ENCODE results near the gene ST3GAL3.

The ST3GAL3 gene

DNA sequence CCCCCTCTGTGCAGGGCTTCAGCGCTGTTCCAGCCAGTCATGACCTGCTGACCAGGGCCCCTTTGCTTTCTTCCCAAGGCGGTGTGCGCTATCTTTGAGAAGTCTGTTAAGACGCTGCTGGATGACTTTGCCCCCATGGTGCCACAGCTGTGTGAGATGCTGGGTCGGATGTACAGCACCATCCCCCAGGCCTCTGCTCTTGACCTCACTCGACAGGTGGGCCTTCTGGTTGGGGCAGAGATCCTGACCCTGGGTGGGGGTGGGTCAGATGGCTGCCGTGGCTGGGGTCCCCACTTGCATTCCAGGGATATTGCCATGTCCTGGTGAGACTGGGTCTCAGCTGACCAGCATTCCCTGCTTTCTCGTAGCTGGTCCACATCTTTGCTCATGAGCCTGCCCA lies 253.5 kb downstream of the ST3GAL3 start:
- Histone ChIP-seq H3K27ac (ENCODE audit: extremely low read depth, low read depth, low read length) (no peak overlapping the region), H3K4me1 (ENCODE audit: control insufficient read depth, insufficient read depth, low read length) (no peaks in the 10 kb centered on the region), H3K9me3 (ENCODE audit: control insufficient read depth, insufficient read depth, low read depth, low read length) (no peaks in the 10 kb centered on the region), H3K36me3 (ENCODE audit: control insufficient read depth in 2 of 2, insufficient read depth in 1 of 2, low read length in 2 of 2) (peaks cover 0 to 100% of the 10 kb centered on the region in 2 experiments; a peak in 1 of 3 replicates), H3K4me3 (ENCODE audit: low read depth, low read length) (no peak overlapping the region)
- CTCF ChIA-PET: no interaction called here
- TF ChIP-seq SCRT2 (tag by site-specific recombination; IDR thresholded peaks at IDR 0.05): peak; percentile 76
- no peak for TF ChIP-seq ZNF37A (tag by site-specific recombination; IDR thresholded peaks at IDR 0.05)
- no peak for TF ChIP-seq ZBTB21 (tag by site-specific recombination; IDR thresholded peaks at IDR 0.05)
- TF ChIP-seq ZNF10 (tag by site-specific recombination; IDR thresholded peaks at IDR 0.05): no peak
- no peak for TF ChIP-seq ZNF366 (tag by site-specific recombination; conservative IDR thresholded peaks at IDR 0.05)
- POLR2A ChIA-PET: no interaction called here

DNA sequence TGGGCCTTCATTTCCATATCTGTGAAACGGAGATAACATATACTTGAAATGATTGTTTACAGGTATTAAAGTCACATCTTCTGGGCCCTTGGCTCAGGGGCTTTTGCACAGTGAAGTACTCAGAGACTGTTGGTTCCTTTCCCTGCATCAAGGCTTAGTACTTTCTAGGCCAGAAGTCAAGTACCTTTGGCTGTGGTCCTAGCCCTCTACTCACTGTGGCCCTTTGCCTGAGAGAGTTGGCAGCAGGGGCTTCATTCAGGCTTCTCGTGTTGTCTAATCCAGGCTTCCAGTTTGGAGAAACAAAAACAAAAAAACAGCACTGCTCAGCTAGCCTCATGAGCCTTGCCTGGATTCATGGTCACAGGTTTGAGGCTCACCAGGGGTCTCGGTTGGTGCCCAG lies 254.4 kb downstream of the ST3GAL3 start:
- ChIA-PET POLR2A (no interaction called here), CTCF (no interaction called here)
- H3K9me3 ChIP-seq (ENCODE audit: control insufficient read depth, insufficient read depth, low read depth, low read length): no peaks in the 10 kb centered on the region
- no peak overlapping the region for H3K27ac ChIP-seq (ENCODE audit: extremely low read depth, low read depth, low read length)
- H3K4me1 ChIP-seq (ENCODE audit: control insufficient read depth, insufficient read depth, low read length): no peaks in the 10 kb centered on the region
- H3K4me3 ChIP-seq (ENCODE audit: low read depth, low read length): no peak overlapping the region
- peaks cover 0 to 100% of the 10 kb centered on the region in 2 experiments; a peak in 1 of 3 replicates for H3K36me3 ChIP-seq (ENCODE audit: control insufficient read depth in 2 of 2, insufficient read depth in 1 of 2, low read length in 2 of 2)
- TF ChIP-seq ZNF777 (tag by site-specific recombination; IDR thresholded peaks at IDR 0.05; ENCODE audit: borderline replicate concordance): no peak
- no peak for TF ChIP-seq ZNF561 (tag by site-specific recombination; IDR thresholded peaks at IDR 0.05; ENCODE audit: borderline replicate concordance)
- TF ChIP-seq ZNF626 (tag by site-specific recombination; IDR thresholded peaks at IDR 0.05): no peak
- no peak for TF ChIP-seq ZNF155 (tag by site-specific recombination; IDR thresholded peaks at IDR 0.05)
- TF ChIP-seq ZNF529 (tag by site-specific recombination; IDR thresholded peaks at IDR 0.05; ENCODE audit: insufficient replicate concordance): no peak
- TF ChIP-seq IKZF3 (tag by site-specific recombination; IDR thresholded peaks at IDR 0.05): no peak
- TF ChIP-seq, protein P1, sequence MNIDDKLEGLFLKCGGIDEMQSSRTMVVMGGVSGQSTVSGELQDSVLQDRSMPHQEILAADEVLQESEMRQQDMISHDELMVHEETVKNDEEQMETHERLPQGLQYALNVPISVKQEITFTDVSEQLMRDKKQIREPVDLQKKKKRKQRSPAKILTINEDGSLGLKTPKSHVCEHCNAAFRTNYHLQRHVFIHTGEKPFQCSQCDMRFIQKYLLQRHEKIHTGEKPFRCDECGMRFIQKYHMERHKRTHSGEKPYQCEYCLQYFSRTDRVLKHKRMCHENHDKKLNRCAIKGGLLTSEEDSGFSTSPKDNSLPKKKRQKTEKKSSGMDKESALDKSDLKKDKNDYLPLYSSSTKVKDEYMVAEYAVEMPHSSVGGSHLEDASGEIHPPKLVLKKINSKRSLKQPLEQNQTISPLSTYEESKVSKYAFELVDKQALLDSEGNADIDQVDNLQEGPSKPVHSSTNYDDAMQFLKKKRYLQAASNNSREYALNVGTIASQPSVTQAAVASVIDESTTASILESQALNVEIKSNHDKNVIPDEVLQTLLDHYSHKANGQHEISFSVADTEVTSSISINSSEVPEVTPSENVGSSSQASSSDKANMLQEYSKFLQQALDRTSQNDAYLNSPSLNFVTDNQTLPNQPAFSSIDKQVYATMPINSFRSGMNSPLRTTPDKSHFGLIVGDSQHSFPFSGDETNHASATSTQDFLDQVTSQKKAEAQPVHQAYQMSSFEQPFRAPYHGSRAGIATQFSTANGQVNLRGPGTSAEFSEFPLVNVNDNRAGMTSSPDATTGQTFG (tag by site-specific recombination; IDR thresholded peaks at IDR 0.05; ENCODE audit: borderline replicate concordance): no peak
- TF ChIP-seq ZNF837 (tag by site-specific recombination; IDR thresholded peaks at IDR 0.05): no peak
- TF ChIP-seq ZNF423 (tag by site-specific recombination; IDR thresholded peaks at IDR 0.05): no peak
- no peak for TF ChIP-seq ZNF558 (tag by site-specific recombination; IDR thresholded peaks at IDR 0.05)
- TF ChIP-seq ZNF214 (tag by site-specific recombination; IDR thresholded peaks at IDR 0.05; ENCODE audit: borderline replicate concordance): no peak
- TF ChIP-seq ZNF404 (tag by site-specific recombination; IDR thresholded peaks at IDR 0.05): no peak
- no peak for TF ChIP-seq ZNF830 (tag by site-specific recombination; IDR thresholded peaks at IDR 0.05; ENCODE audit: low read depth)
- TF ChIP-seq ZNF2 (tag by site-specific recombination; IDR thresholded peaks at IDR 0.05): no peak
- TF ChIP-seq KLF10 (tag by site-specific recombination; IDR thresholded peaks at IDR 0.05): no peak

DNA sequence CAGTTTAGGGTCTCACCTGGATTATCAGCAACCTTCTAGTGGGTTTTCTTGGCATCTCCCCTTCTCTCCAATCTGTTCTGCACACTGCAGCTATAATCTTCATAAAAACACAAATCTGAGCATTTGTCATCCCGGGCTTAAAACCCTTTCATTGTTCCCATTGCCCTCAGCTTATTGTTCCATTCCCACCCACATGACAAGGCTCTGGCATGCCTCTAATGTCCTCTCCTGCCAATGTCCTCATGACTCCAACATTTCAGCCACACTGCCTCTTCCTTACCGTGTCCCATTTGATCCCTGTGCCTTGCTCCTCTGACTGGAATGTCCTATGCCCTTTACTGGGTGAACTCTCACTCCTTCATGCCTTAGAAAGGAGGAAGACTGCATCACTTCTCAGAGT lies 255.0 kb downstream of the ST3GAL3 start:
- CTCF ChIA-PET: no interaction called here
- Histone ChIP-seq H3K9me3 (ENCODE audit: control insufficient read depth, insufficient read depth, low read depth, low read length) (no peaks in the 10 kb centered on the region), H3K36me3 (ENCODE audit: control insufficient read depth in 2 of 2, insufficient read depth in 1 of 2, low read length in 2 of 2) (peaks cover 0 to 100% of the 10 kb centered on the region in 2 experiments; a peak in 1 of 3 replicates), H3K4me3 (ENCODE audit: low read depth, low read length) (no peak overlapping the region), H3K27ac (ENCODE audit: extremely low read depth, low read depth, low read length) (no peak overlapping the region), H3K4me1 (ENCODE audit: control insufficient read depth, insufficient read depth, low read length) (no peaks in the 10 kb centered on the region)
- POLR2A ChIA-PET: no interaction called here
- no peak for TF ChIP-seq ZNF211 (tag by site-specific recombination; IDR thresholded peaks at IDR 0.05; ENCODE audit: low read depth)
- TF ChIP-seq, protein P2, sequence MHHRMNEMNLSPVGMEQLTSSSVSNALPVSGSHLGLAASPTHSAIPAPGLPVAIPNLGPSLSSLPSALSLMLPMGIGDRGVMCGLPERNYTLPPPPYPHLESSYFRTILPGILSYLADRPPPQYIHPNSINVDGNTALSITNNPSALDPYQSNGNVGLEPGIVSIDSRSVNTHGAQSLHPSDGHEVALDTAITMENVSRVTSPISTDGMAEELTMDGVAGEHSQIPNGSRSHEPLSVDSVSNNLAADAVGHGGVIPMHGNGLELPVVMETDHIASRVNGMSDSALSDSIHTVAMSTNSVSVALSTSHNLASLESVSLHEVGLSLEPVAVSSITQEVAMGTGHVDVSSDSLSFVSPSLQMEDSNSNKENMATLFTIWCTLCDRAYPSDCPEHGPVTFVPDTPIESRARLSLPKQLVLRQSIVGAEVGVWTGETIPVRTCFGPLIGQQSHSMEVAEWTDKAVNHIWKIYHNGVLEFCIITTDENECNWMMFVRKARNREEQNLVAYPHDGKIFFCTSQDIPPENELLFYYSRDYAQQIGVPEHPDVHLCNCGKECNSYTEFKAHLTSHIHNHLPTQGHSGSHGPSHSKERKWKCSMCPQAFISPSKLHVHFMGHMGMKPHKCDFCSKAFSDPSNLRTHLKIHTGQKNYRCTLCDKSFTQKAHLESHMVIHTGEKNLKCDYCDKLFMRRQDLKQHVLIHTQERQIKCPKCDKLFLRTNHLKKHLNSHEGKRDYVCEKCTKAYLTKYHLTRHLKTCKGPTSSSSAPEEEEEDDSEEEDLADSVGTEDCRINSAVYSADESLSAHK (tag by site-specific recombination; IDR thresholded peaks at IDR 0.05): no peak
- no peak for TF ChIP-seq ZNF292 (tag by site-specific recombination; IDR thresholded peaks at IDR 0.05; ENCODE audit: borderline replicate concordance, low read depth)
- TF ChIP-seq, protein P3, sequence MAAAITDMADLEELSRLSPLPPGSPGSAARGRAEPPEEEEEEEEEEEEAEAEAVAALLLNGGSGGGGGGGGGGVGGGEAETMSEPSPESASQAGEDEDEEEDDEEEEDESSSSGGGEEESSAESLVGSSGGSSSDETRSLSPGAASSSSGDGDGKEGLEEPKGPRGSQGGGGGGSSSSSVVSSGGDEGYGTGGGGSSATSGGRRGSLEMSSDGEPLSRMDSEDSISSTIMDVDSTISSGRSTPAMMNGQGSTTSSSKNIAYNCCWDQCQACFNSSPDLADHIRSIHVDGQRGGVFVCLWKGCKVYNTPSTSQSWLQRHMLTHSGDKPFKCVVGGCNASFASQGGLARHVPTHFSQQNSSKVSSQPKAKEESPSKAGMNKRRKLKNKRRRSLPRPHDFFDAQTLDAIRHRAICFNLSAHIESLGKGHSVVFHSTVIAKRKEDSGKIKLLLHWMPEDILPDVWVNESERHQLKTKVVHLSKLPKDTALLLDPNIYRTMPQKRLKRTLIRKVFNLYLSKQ (tag by site-specific recombination; IDR thresholded peaks at IDR 0.05; ENCODE audit: borderline replicate concordance): no peak
- TF ChIP-seq, protein P4, sequence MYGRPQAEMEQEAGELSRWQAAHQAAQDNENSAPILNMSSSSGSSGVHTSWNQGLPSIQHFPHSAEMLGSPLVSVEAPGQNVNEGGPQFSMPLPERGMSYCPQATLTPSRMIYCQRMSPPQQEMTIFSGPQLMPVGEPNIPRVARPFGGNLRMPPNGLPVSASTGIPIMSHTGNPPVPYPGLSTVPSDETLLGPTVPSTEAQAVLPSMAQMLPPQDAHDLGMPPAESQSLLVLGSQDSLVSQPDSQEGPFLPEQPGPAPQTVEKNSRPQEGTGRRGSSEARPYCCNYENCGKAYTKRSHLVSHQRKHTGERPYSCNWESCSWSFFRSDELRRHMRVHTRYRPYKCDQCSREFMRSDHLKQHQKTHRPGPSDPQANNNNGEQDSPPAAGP (tag by site-specific recombination; IDR thresholded peaks at IDR 0.05): no peak
